DOHH2 (cell line): ENCODE data around the gene PDIA4.

Source experiments
- H3F3A ChIP-seq: fragments of 200-600 bp; sonication (generic), shearing (Covaris generic); 2 replicates; pipeline ENCODE4 v1.6.0; 2016; ENCODE audit warnings: antibody characterized with exemption, mild to moderate bottlenecking; ENCODE audit not compliant: control insufficient read depth, insufficient read depth
- H3K27ac ChIP-seq: fragments of 200-600 bp; sonication (generic); 2 replicates; pipeline ENCODE4 v1.5.1; 2014; ENCODE audit warnings: low read depth, mild to moderate bottlenecking, low read length, moderate library complexity
- H3K27me3 ChIP-seq: fragments of 200-600 bp; sonication (generic); 2 replicates; pipeline ENCODE4 v1.6.1; 2014; ENCODE audit warnings: mild to moderate bottlenecking, low read length, mixed read lengths; ENCODE audit not compliant: control insufficient read depth
- H3K36me3 ChIP-seq: fragments of 200-600 bp; sonication (generic); 2 replicates; pipeline ENCODE4 v1.6.1; 2014; ENCODE audit warnings: mild to moderate bottlenecking, low read length, moderate library complexity, mixed read lengths; ENCODE audit not compliant: control insufficient read depth
- H3K4me1 ChIP-seq: fragments of 200-600 bp; sonication (generic); 2 replicates; pipeline ENCODE4 v1.6.1; 2014; ENCODE audit warnings: mild to moderate bottlenecking, low read length, mixed read lengths; ENCODE audit not compliant: control insufficient read depth
- H3K4me2 ChIP-seq: fragments of 200-600 bp; sonication (generic); 2 replicates; pipeline ENCODE4 v1.6.0; 2014; ENCODE audit warnings: mild to moderate bottlenecking, low read length, moderate library complexity
- H3K4me3 ChIP-seq: fragments of 200-600 bp; sonication (generic); 2 replicates; pipeline ENCODE4 v1.5.1; 2014; ENCODE audit warnings: mild to moderate bottlenecking, low read length, mixed read lengths
- H3K79me2 ChIP-seq: fragments of 200-600 bp; sonication (generic); 2 replicates; pipeline ENCODE4 v1.6.1; 2014; ENCODE audit warnings: mild to moderate bottlenecking, low read length, mixed read lengths; ENCODE audit not compliant: control insufficient read depth
- H3K9me2 ChIP-seq: fragments of 200-600 bp; sonication (generic); replicated peaks from 2 replicates; pipeline ENCODE4 v1.6.1; 2014; ENCODE audit warnings: mild to moderate bottlenecking, low read length, mixed read lengths; ENCODE audit not compliant: control insufficient read depth
- H3K9me3 ChIP-seq: fragments of 200-600 bp; sonication (generic); 2 replicates; pipeline ENCODE4 v1.6.1; 2014; ENCODE audit warnings: antibody characterized with exemption, low read length, mixed read lengths; ENCODE audit not compliant: control insufficient read depth, insufficient read depth
- H4K20me1 ChIP-seq: fragments of 200-600 bp; sonication (generic); 2 replicates; pipeline ENCODE4 v1.6.0; 2014; ENCODE audit warnings: low read depth, mild to moderate bottlenecking, antibody characterized with exemption, low read length, moderate library complexity; ENCODE audit not compliant: control insufficient read depth, insufficient read depth
- CTCF ChIP-seq: fragments of 200-600 bp; sonication (generic); IDR thresholded peaks from one replicate; pipeline ENCODE4 v1.5.1; 2014; ENCODE audit warnings: antibody characterized with exemption, mild to moderate bottlenecking, low read depth, low read length; ENCODE audit not compliant: poor library complexity, severe bottlenecking
- EZH2phosphoT487 ChIP-seq: fragments of 200-600 bp; sonication (generic); IDR thresholded peaks from 2 replicates; pipeline ENCODE4 v1.6.1; 2017; ENCODE audit warnings: borderline replicate concordance, mild to moderate bottlenecking, antibody characterized with exemption, low read length, moderate library complexity, mixed read lengths

Gene PDIA4

GRCh38 chr7:148963583-148964482, 64.5 kb downstream of the PDIA4 start:
- Histone ChIP-seq H3K79me2 (no peaks in the 10 kb centered on the region), H3K9me2 (no peaks in the 10 kb centered on the region), H3K27ac (no peak overlapping the region), H3K4me3 (peak overlapping the region; percentile 83), H3K9me3 (no peaks in the 10 kb centered on the region), H3K27me3 (peaks cover 16% of the 10 kb centered on the region), H3K4me1 (peaks cover 42% of the 10 kb centered on the region), H3F3A (0 out of 2 replicates have a peak, but pooled peaks cover 3% of the 10 kb centered on the region), H3K36me3 (no peaks in the 10 kb centered on the region), H3K4me2 (peak overlapping the region; percentile 86), H4K20me1 (no peaks in the 10 kb centered on the region)
- no peak for TF ChIP-seq CTCF
- TF ChIP-seq EZH2phosphoT487, result no peak

GRCh38 chr7:148962823-148963582, 65.3 kb downstream of the PDIA4 start:
- Histone ChIP-seq H3K9me3 (no peaks in the 10 kb centered on the region), H3K27me3 (peaks cover 16% of the 10 kb centered on the region), H3K9me2 (no peaks in the 10 kb centered on the region), H3K4me3 (peak overlapping the region; percentile 83), H3K4me1 (peaks cover 42% of the 10 kb centered on the region), H3K79me2 (no peaks in the 10 kb centered on the region), H3F3A (0 out of 2 replicates have a peak, but pooled peaks cover 3% of the 10 kb centered on the region), H3K36me3 (no peaks in the 10 kb centered on the region), H3K27ac (no peak overlapping the region), H3K4me2 (peak overlapping the region; percentile 86), H4K20me1 (no peaks in the 10 kb centered on the region)
- TF ChIP-seq CTCF, result peak; percentile 99
- TF ChIP-seq EZH2phosphoT487, result no peak

GRCh38 chr7:148962440-148962822, 65.9 kb downstream of the PDIA4 start:
- Histone ChIP-seq H3K27ac (no peak overlapping the region), H3F3A (0 out of 2 replicates have a peak, but pooled peaks cover 3% of the 10 kb centered on the region), H3K9me3 (no peaks in the 10 kb centered on the region), H3K4me3 (peak overlapping the region; percentile 83), H3K4me1 (peaks cover 40% of the 10 kb centered on the region), H3K36me3 (no peaks in the 10 kb centered on the region), H4K20me1 (no peaks in the 10 kb centered on the region), H3K9me2 (no peaks in the 10 kb centered on the region), H3K79me2 (no peaks in the 10 kb centered on the region), H3K4me2 (peak overlapping the region; percentile 86), H3K27me3 (peaks cover 17% of the 10 kb centered on the region)
- TF ChIP-seq EZH2phosphoT487 (no peak), CTCF (no peak)
